Measurements from ENCODE around the gene FGD4. TPM values are rescaled to one million over a fixed set of nuclear protein-coding genes. Genes with fewer than 3 reads are reported as not detected.

Gene FGD4
- total RNA-seq, 1 donor, result 55.6 TPM

DNA sequence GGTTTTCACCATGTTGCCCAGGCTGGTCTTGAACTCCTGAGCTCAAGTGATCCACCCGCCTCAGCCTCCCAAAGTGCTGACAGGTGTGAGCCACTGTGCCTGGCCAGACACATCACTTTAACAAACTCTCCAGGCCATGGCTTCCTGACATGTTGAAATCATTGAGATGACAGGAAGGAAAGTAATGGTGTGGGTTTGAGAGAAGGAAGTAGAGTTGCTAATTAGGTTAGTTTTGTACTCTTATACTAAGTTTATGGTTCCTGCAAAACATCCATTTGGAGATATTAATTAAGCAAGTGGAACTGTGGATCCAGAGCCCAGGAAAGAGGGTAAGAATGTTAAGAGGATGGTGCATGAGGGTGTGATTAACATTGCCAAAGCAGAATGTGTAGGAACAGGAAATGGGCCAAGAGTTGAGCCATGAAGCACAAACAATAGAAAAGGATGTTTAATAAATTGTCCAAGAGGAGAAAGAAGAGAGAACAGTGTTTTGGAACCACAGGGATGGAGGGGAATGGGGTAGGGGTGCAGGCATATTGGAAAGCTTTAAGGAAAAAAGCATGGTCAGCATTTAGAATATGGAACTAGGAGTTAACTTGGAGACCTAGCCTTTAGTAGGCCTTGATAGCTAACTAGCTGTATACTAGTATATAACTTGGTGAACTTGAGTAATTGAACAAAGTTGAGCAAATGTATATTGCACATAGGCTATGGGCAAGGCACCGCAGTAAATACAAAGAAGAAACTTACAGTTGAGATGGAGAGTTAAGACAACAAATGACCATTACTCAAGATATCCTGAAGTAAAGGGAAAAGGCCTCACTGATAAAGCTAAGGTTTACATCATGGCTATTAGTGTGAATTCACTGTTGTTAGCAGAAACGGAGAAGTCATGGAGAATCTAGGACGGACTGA lies 188.5 kb downstream of the FGD4 start:
- DNase-seq (ENCODE audit: low read depth), result peak; percentile 7
- TF ChIP-seq, protein P1, sequence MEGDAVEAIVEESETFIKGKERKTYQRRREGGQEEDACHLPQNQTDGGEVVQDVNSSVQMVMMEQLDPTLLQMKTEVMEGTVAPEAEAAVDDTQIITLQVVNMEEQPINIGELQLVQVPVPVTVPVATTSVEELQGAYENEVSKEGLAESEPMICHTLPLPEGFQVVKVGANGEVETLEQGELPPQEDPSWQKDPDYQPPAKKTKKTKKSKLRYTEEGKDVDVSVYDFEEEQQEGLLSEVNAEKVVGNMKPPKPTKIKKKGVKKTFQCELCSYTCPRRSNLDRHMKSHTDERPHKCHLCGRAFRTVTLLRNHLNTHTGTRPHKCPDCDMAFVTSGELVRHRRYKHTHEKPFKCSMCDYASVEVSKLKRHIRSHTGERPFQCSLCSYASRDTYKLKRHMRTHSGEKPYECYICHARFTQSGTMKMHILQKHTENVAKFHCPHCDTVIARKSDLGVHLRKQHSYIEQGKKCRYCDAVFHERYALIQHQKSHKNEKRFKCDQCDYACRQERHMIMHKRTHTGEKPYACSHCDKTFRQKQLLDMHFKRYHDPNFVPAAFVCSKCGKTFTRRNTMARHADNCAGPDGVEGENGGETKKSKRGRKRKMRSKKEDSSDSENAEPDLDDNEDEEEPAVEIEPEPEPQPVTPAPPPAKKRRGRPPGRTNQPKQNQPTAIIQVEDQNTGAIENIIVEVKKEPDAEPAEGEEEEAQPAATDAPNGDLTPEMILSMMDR (IDR thresholded peaks at IDR 0.05; ENCODE audit: insufficient read depth, low read length), result no peak

DNA sequence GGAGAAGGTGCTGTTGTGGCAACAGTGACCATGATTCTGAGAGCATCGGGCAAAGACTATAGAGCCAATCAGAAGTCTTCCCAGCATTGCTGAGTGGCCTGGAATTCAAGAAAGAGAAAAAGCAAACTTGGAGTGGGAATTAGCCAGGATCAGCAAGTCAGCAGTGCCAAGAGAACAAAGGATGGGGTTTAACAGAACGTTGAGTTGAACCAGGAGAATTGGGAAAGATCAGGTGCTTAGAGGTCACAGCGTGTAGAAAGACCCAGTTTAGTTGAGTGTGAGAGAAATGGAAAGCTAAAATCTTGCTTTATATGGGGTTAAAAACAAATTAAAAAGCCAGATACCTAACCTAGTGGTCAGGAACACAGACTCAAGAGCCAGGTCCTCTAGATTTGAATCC lies 189.2 kb downstream of the FGD4 start:
- H3K4me3 ChIP-seq (ENCODE audit: low read depth, low read length), result no peak overlapping the region
- TF ChIP-seq, protein P1 (IDR thresholded peaks at IDR 0.05; ENCODE audit: insufficient read depth, low read length), result no peak
- DNase-seq (ENCODE audit: low read depth), result no peak

More for the DNA sequence above, 188.5 kb downstream of the FGD4 start:
- H3K4me3 ChIP-seq (ENCODE audit: low read depth, low read length), result no peak overlapping the region

DNA sequence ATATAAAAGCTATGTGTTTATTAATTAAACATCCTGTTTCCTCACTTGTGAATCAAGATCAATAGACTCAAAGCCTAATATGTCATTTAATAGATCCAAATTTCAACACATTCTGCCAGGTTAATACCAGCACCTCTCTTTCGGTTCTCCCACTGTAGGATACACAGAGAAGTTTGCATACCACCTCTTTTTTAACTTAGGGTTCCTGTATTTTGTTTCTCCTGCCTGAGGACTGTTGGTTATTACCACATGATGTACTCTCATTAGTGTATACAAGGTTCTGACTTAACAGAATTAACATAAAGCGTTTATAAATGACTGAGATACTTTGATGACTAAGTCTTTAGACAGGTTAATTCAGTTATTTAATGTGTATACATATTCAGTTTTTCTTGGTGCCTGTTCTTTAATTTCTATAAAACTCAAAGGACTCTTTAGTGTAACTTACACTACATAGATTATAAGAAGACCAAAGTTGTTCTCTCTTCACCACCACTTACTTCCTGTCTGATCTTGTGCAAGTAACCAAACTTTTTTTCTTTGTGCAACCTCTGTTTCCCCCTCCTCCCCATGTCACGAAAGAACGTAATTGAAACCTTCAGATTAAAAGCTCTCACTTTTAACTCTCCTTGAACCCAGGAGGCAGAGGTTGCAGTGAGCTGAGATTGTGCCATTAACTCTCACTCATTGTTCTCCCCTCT lies 190.0 kb downstream of the FGD4 start:
- TF ChIP-seq, protein P1 (IDR thresholded peaks at IDR 0.05; ENCODE audit: insufficient read depth, low read length), result no peak

DNA sequence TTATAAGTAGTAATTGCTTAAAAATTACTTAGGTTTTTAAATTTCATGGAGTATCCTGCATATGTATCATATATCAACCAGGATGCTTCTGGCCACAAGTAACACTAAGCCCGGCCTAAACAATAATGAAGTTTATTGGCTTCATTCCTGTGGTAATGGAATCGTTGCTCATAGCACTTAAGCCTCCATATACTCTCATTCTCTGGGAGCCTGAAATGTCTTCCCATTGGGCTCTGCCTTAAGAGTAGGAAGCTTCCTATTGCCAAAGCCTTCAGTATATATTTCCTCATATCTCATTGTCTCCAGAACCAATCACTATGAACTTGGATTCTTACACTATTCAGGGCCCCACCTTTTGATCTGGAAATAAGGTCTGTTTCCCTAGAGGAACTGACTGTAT lies 195.9 kb downstream of the FGD4 start:
- peak; percentile 41 for DNase-seq (ENCODE audit: low read depth)
- TF ChIP-seq, protein P1 (IDR thresholded peaks at IDR 0.05; ENCODE audit: insufficient read depth, low read length), result no peak
- no peak overlapping the region for H3K4me3 ChIP-seq (ENCODE audit: low read depth, low read length)

More for the DNA sequence above, 190.0 kb downstream of the FGD4 start:
- no peak overlapping the region for H3K4me3 ChIP-seq (ENCODE audit: low read depth, low read length)
- DNase-seq (ENCODE audit: low read depth), result no peak

DNA sequence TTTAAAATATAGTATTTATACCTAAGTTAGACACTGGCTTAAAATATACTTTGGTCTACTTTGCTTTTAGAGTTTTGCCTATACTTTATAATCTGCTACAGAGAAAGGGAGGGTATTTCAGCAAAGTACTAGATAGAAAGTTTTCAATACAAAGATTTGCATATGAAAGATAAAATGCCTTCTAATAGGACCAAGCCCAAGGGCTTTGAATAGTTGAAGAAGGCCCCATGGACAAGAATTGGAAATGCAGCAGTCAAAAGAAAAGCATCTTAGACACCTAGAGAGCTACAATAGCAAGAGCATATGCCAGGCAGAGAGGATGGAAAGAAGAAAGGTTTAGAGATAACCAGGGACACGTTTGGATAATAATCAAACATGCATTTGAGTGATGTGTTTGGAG lies 196.7 kb downstream of the FGD4 start:
- no peak for DNase-seq (ENCODE audit: low read depth)
- TF ChIP-seq, protein P1 (IDR thresholded peaks at IDR 0.05; ENCODE audit: insufficient read depth, low read length), result no peak
- H3K4me3 ChIP-seq (ENCODE audit: low read depth, low read length), result no peak overlapping the region

DNA sequence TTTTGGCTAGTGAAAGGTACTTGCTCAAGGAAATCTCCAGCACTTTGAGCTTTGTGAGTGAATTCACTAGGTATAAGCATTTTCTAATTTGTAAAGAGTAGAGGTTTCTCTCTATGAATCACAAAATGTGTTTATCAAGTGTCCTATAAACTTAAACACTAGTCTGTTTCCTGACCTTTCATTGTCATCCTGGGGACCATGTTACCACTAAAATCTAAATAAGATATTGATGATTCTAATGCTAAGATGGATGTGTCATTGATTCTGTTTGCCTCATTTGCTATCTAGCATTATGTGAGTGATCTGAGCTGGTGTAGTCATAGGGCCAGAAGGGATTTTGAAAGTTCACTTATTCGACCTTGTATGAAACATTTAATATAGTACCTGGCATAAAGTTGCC lies 199.3 kb downstream of the FGD4 start:
- TF ChIP-seq, protein P1 (IDR thresholded peaks at IDR 0.05; ENCODE audit: insufficient read depth, low read length), result no peak
- DNase-seq (ENCODE audit: low read depth), result no peak
- no peak overlapping the region for H3K4me3 ChIP-seq (ENCODE audit: low read depth, low read length)

Data from fibroblast of the aortic adventitia (primary cell).